Fibroblast of lung (primary cell): ENCODE data around the gene SMNDC1. TPM values are rescaled to one million over a fixed set of nuclear protein-coding genes. Genes with fewer than 3 reads are reported as not detected.
A peak's percentile ranks its signal among the peaks of the same experiment; 100 is the strongest.

Experiments
- DNase-seq, 2 donors: peaks; one replicate each; pipeline versions ENCODE4 v3.0.0 to v3.0.0-alpha.2; 2010; ENCODE audit warnings: low read depth in 2 of 2
- H2AFZ ChIP-seq: 2 replicates; pipeline ENCODE4 v1.5.1; 2012; ENCODE audit warnings: low read length, control low read depth, inconsistent platforms
- H3K27ac ChIP-seq: 2 replicates; pipeline ENCODE4 v1.5.1; 2011; ENCODE audit warnings: low read length, control low read depth; ENCODE audit not compliant: insufficient read depth
- H3K27me3 ChIP-seq: 2 replicates; pipeline ENCODE4 v1.5.1; 2011; ENCODE audit warnings: mild to moderate bottlenecking, low read length; ENCODE audit not compliant: control insufficient read depth, insufficient read depth
- H3K36me3 ChIP-seq: 2 replicates; pipeline ENCODE4 v1.5.1; 2011; ENCODE audit warnings: low read length; ENCODE audit not compliant: control insufficient read depth, insufficient read depth
- H3K4me1 ChIP-seq: 2 replicates; pipeline ENCODE4 v1.5.1; 2011; ENCODE audit warnings: low read length; ENCODE audit not compliant: control insufficient read depth, insufficient read depth; ENCODE audit errors: extremely low read depth
- H3K4me2 ChIP-seq: 2 replicates; pipeline ENCODE4 v1.5.1; 2011; ENCODE audit warnings: low read length, control low read depth; ENCODE audit not compliant: insufficient read depth; ENCODE audit errors: extremely low read depth
- H3K4me3 ChIP-seq, 4 experiments: fragments of 200-600 bp in 1 of 4; sonication (generic) in 1 of 4; replicated peaks in 1 of 4; 2 replicates each; pipeline ENCODE4 v1.5.1; 2011 to 2016; ENCODE audit warnings: low read length in 4 of 4, low read depth in 3 of 4, mild to moderate bottlenecking in 3 of 4, control low read depth in 2 of 4, inconsistent platforms in 1 of 4, mixed read lengths in 1 of 4; ENCODE audit not compliant: insufficient read depth in 1 of 4; ENCODE audit errors: control extremely low read depth in 1 of 4
- H3K79me2 ChIP-seq: 2 replicates; pipeline ENCODE4 v1.5.1; 2012; ENCODE audit warnings: mild to moderate bottlenecking, low read length, inconsistent platforms; ENCODE audit not compliant: control insufficient read depth, insufficient read depth
- H3K9ac ChIP-seq: 2 replicates; pipeline ENCODE4 v1.5.1; 2011; ENCODE audit warnings: mild to moderate bottlenecking, low read length, control low read depth; ENCODE audit not compliant: insufficient read depth
- H3K9me3 ChIP-seq: 2 replicates; pipeline ENCODE4 v1.5.1; 2012; ENCODE audit warnings: low read depth, low read length; ENCODE audit not compliant: control insufficient read depth, insufficient read depth
- H4K20me1 ChIP-seq: 2 replicates; pipeline ENCODE4 v1.5.1; 2011; ENCODE audit warnings: low read length; ENCODE audit not compliant: control insufficient read depth, insufficient read depth; ENCODE audit errors: extremely low read depth
- CTCF ChIP-seq, 2 donors: IDR thresholded peaks in 1 of 2; conservative IDR thresholded peaks in 1 of 2; 1 replicate in 1 of 2; 2 replicates in 1 of 2; pipeline ENCODE4 v1.5.1; 2011 to 2012; ENCODE audit warnings: low read length in 2 of 2, control low read depth in 1 of 2, inconsistent platforms in 1 of 2, low read depth in 1 of 2, mild to moderate bottlenecking in 1 of 2
- EZH2 ChIP-seq: IDR thresholded peaks from 2 replicates; pipeline ENCODE4 v1.5.1; 2012; ENCODE audit warnings: low read length, control low read depth, mild to moderate bottlenecking; ENCODE audit errors: missing control alignments
- polyA plus RNA-seq, 2 donors: library from polyadenylated mRNA; depleted of rRNA in 1 of 2; stranded (reverse) in 1 of 2; unstranded in 1 of 2; fragments of >200 nt; gene quantifications; 2 replicates each; pipeline ENCODE4 v1.2.1, GENCODE V29; 2011 to 2012; ENCODE audit warnings: missing spikeins in 1 of 2
- total RNA-seq: library from RNA; depleted of rRNA; stranded (reverse); fragments of >200 nt; gene quantifications from 2 replicates; pipeline ENCODE4 v1.2.1, GENCODE V29; 2014

SMNDC1 gene
- total and polyA plus RNA-seq, 2 donors (not counting 1 experiment from before 2014, with no cell fraction given), result 8.9 to 19.4 TPM

- H3K9ac ChIP-seq, result peak overlapping the region; percentile 91
- H3K4me1 ChIP-seq, result no peaks in the 10 kb centered on the region
- H2AFZ ChIP-seq, result no peak overlapping the region
- H3K27me3 ChIP-seq, result no peaks in the 10 kb centered on the region
- H4K20me1 ChIP-seq, result no peaks in the 10 kb centered on the region
- no peak for DNase-seq
- peaks cover 2% of the 10 kb centered on the region for H3K36me3 ChIP-seq
- H3K79me2 ChIP-seq, result peaks cover 46% of the 10 kb centered on the region
- no peaks in the 10 kb centered on the region for H3K9me3 ChIP-seq
- TF ChIP-seq CTCF (conservative IDR thresholded peaks at IDR 0.05 in 1 of 2, IDR thresholded peaks at IDR 0.05 in 1 of 2; ENCODE audit: low read depth in 1 of 2, low read length in 2 of 2), result no peak
- TF ChIP-seq EZH2, result no peak
- H3K4me2 ChIP-seq, result no peak overlapping the region
- peak overlapping the region; percentile 88 to 94 (median 91) for H3K4me3 ChIP-seq
- H3K27ac ChIP-seq, result peak overlapping the region; percentile 86
These were observed 333 bp downstream of the SMNDC1 start for GRCh38 chr10:110304394-110304779.

- peak overlapping the region; percentile 87 for H3K4me2 ChIP-seq
- peak overlapping the region; percentile 86 for H3K27ac ChIP-seq
- H4K20me1 ChIP-seq, result no peaks in the 10 kb centered on the region
- H3K36me3 ChIP-seq, result peaks cover 2% of the 10 kb centered on the region
- peaks cover 51% of the 10 kb centered on the region for H3K79me2 ChIP-seq
- no peak overlapping the region for H2AFZ ChIP-seq
- TF ChIP-seq EZH2, result no peak
- H3K4me1 ChIP-seq, result no peaks in the 10 kb centered on the region
- H3K27me3 ChIP-seq, result no peaks in the 10 kb centered on the region
- H3K4me3 ChIP-seq, result peak overlapping the region; percentile 88 to 94 (median 91)
- H3K9me3 ChIP-seq, result no peaks in the 10 kb centered on the region
- DNase-seq, result no peak
- peak overlapping the region; percentile 91 for H3K9ac ChIP-seq
These were observed 1.0 kb downstream of the SMNDC1 start for GRCh38 chr10:110303681-110304080.

- no peak overlapping the region for H3K9ac ChIP-seq
- no peaks in the 10 kb centered on the region for H3K27me3 ChIP-seq
- no peak overlapping the region for H3K4me3 ChIP-seq
- H4K20me1 ChIP-seq, result no peaks in the 10 kb centered on the region
- H3K36me3 ChIP-seq, result peaks cover 7% of the 10 kb centered on the region
- TF ChIP-seq CTCF (conservative IDR thresholded peaks at IDR 0.05 in 1 of 2, IDR thresholded peaks at IDR 0.05 in 1 of 2; ENCODE audit: low read depth in 1 of 2, low read length in 2 of 2) (no peak), EZH2 (no peak)
- H3K9me3 ChIP-seq, result no peaks in the 10 kb centered on the region
- no peaks in the 10 kb centered on the region for H3K4me1 ChIP-seq
- no peak overlapping the region for H3K27ac ChIP-seq
- peaks cover 52% of the 10 kb centered on the region for H3K79me2 ChIP-seq
- no peak overlapping the region for H2AFZ ChIP-seq
- no peak overlapping the region for H3K4me2 ChIP-seq
- no peak for DNase-seq
These were observed 4.2 kb downstream of the SMNDC1 start for GRCh38 chr10:110300486-110300986.
